Liver (tissue), 9 donors: Measurements from ENCODE around the gene CNOT10. TPM values are rescaled to one million over a fixed set of nuclear protein-coding genes. Genes with fewer than 3 reads are reported as not detected.

Experiments used
- DNase-seq: peaks from one replicate; pipeline ENCODE4 v3.0.0-alpha.2; 2017; ENCODE audit warnings: low spot score
- H3K27ac ChIP-seq, 2 donors: one replicate each; pipeline ENCODE4 v1.7.0; 2013; ENCODE audit warnings: inconsistent platforms in 2 of 2, low read length in 2 of 2, control low read depth in 1 of 2, low read depth in 1 of 2, mild to moderate bottlenecking in 1 of 2
- H3K27me3 ChIP-seq, 4 donors: one replicate each; pipeline versions ENCODE4 v1.6.1 to v1.7.0; 2013; ENCODE audit warnings: low read length in 3 of 4, inconsistent platforms in 1 of 4, mild to moderate bottlenecking in 1 of 4, moderate library complexity in 1 of 4; ENCODE audit not compliant: control insufficient read depth in 4 of 4, insufficient read depth in 4 of 4
- H3K36me3 ChIP-seq, 4 donors: one replicate each; pipeline versions ENCODE4 v1.6.1 to v1.7.0; 2013; ENCODE audit warnings: low read length in 3 of 4, mild to moderate bottlenecking in 3 of 4, low read depth in 1 of 4, moderate library complexity in 1 of 4; ENCODE audit not compliant: control insufficient read depth in 4 of 4, insufficient read depth in 3 of 4
- H3K4me1 ChIP-seq, 4 donors: one replicate each; pipeline versions ENCODE4 v1.6.1 to v1.7.0; 2013; ENCODE audit warnings: low read length in 3 of 4, mild to moderate bottlenecking in 3 of 4, moderate library complexity in 1 of 4; ENCODE audit not compliant: control insufficient read depth in 4 of 4, insufficient read depth in 4 of 4
- H3K4me3 ChIP-seq, 3 donors: one replicate each; pipeline versions ENCODE4 v1.6.1 to v1.7.0; 2013; ENCODE audit warnings: low read length in 3 of 3, control low read depth in 1 of 3, low read depth in 1 of 3, mild to moderate bottlenecking in 1 of 3
- H3K9ac ChIP-seq, 2 donors: one replicate each; pipeline ENCODE4 v1.7.0; 2013; ENCODE audit warnings: low read length in 2 of 2, mild to moderate bottlenecking in 2 of 2, moderate library complexity in 2 of 2, control low read depth in 1 of 2, low read depth in 1 of 2
- H3K9me3 ChIP-seq, 4 donors: one replicate each; pipeline versions ENCODE4 v1.6.1 to v1.7.0; 2013; ENCODE audit warnings: low read length in 3 of 4; ENCODE audit not compliant: control insufficient read depth in 4 of 4
- ATF3 ChIP-seq: IDR thresholded peaks from 2 replicates; pipeline ENCODE4 v1.6.1; 2016; ENCODE audit warnings: antibody characterized with exemption
- CTCF ChIP-seq: fragments of 150-350 bp; IDR thresholded peaks from 2 replicates; pipeline ENCODE4 v1.5.1; 2017; ENCODE audit warnings: improper control_type of control experiment, low read depth, low read length; ENCODE audit not compliant: missing input control
- EGR1 ChIP-seq, 2 donors: IDR thresholded peaks; 2 replicates each; pipeline ENCODE4 v1.6.1; 2016 to 2018; ENCODE audit warnings: antibody characterized with exemption in 2 of 2, low read depth in 2 of 2
- FOXA1 ChIP-seq: IDR thresholded peaks from 2 replicates; pipeline ENCODE4 v1.6.1; 2016; ENCODE audit warnings: antibody characterized with exemption
- FOXA2 ChIP-seq: IDR thresholded peaks from 2 replicates; pipeline ENCODE4 v1.6.1; 2016; ENCODE audit warnings: antibody characterized with exemption
- GABPA ChIP-seq, 2 donors: IDR thresholded peaks in 1 of 2; conservative IDR thresholded peaks in 1 of 2; 2 replicates each; pipeline ENCODE4 v1.6.1; 2016; ENCODE audit warnings: antibody characterized with exemption in 2 of 2, mild to moderate bottlenecking in 1 of 2, moderate library complexity in 1 of 2
- HNF4A ChIP-seq, 2 donors: conservative IDR thresholded peaks; 2 replicates each; pipeline ENCODE4 v1.6.1; 2016; ENCODE audit warnings: antibody characterized with exemption in 2 of 2, mild to moderate bottlenecking in 2 of 2
- HNF4G ChIP-seq: IDR thresholded peaks from 2 replicates; pipeline ENCODE4 v1.6.1; 2016; ENCODE audit warnings: antibody characterized with exemption
- JUND ChIP-seq, 2 donors: IDR thresholded peaks; 2 replicates each; pipeline ENCODE4 v1.6.1; 2016; ENCODE audit warnings: antibody characterized with exemption in 2 of 2
- MAX ChIP-seq: IDR thresholded peaks from 2 replicates; pipeline ENCODE4 v1.6.1; 2016; ENCODE audit warnings: antibody characterized with exemption
- NR2F2 ChIP-seq: IDR thresholded peaks from 2 replicates; pipeline ENCODE4 v1.6.1; 2016; ENCODE audit warnings: antibody characterized with exemption
- RAD21 ChIP-seq, 2 donors: IDR thresholded peaks; 2 replicates each; pipeline ENCODE4 v1.6.1; 2016; ENCODE audit warnings: antibody characterized with exemption in 2 of 2, mild to moderate bottlenecking in 2 of 2
- REST ChIP-seq: IDR thresholded peaks from 2 replicates; pipeline ENCODE4 v1.6.1; 2016; ENCODE audit warnings: antibody characterized with exemption, mild to moderate bottlenecking
- RXRA ChIP-seq, 2 donors: IDR thresholded peaks; 2 replicates each; pipeline ENCODE4 v1.6.1; 2017 to 2018; ENCODE audit warnings: antibody characterized with exemption in 2 of 2, mild to moderate bottlenecking in 1 of 2
- SP1 ChIP-seq: IDR thresholded peaks from 2 replicates; pipeline ENCODE4 v1.6.1; 2018; ENCODE audit warnings: antibody characterized with exemption, mild to moderate bottlenecking
- TAF1 ChIP-seq: conservative IDR thresholded peaks from 2 replicates; pipeline ENCODE4 v1.6.1; 2016; ENCODE audit warnings: antibody characterized with exemption, mild to moderate bottlenecking
- YY1 ChIP-seq: IDR thresholded peaks from 2 replicates; pipeline ENCODE4 v1.6.1; 2016; ENCODE audit warnings: antibody characterized with exemption, mild to moderate bottlenecking
- ZBTB33 ChIP-seq: IDR thresholded peaks from 2 replicates; pipeline ENCODE4 v1.6.1; 2016; ENCODE audit warnings: antibody characterized with exemption
- WGBS: extraction: QIAGEN DNeasy Blood & Tissue Kit; methylation state at CpG from one replicate; pipeline ENCODE4 v1.1.7; 2013; 5-methylcytosine and 5-hydroxymethylcytosine counted together
- polyA plus RNA-seq, 2 donors: library from polyadenylated mRNA; stranded (reverse) in 1 of 2; unstranded in 1 of 2; fragments of 200-250 nt in 1 of 2; fragments of >200 nt in 1 of 2; fragmentation: Nextera tagmentation in 1 of 2; extraction: Ambion mirVana in 1 of 2; gene quantifications; one replicate each; pipeline versions ENCODE4 v1.2.1 to v1.2.3, GENCODE V29; 2013 to 2015
- total RNA-seq, 2 donors: library from RNA; depleted of rRNA; stranded (reverse); fragments of >200 nt; gene quantifications; one replicate each; pipeline ENCODE4 v1.2.3, GENCODE V29; 2014
- donor health status: healthy.
- donor health status: healthy.
- donor health status: healthy.
- donor health status: healthy.
- donor health status: healthy.

Gene CNOT10
- total and polyA plus RNA-seq, 4 donors = 6.7 to 19.6 (median 11.1) TPM

- DNase-seq = no peak
- no peak for TF ChIP-seq FOXA2
- TF ChIP-seq ZBTB33 = no peak
- TF ChIP-seq YY1 = no peak
- TF ChIP-seq CTCF = no peak
- TF ChIP-seq JUND (IDR thresholded peaks at IDR 0.05) = no peak
- TF ChIP-seq REST = no peak
- no peak for TF ChIP-seq FOXA1
- TF ChIP-seq MAX = no peak
- no peak for TF ChIP-seq HNF4G
- no peak for TF ChIP-seq TAF1
- TF ChIP-seq NR2F2 = no peak
- TF ChIP-seq SP1 = no peak
- TF ChIP-seq RXRA (IDR thresholded peaks at IDR 0.05) = no peak
- TF ChIP-seq EGR1 (IDR thresholded peaks at IDR 0.05; ENCODE audit: low read depth in 2 of 2) = no peak
- no peak for TF ChIP-seq ATF3
- no peak for TF ChIP-seq HNF4A (conservative IDR thresholded peaks at IDR 0.05)
- WGBS = 77% methylated on average over 6 of the region's 6 CpGs
- Histone ChIP-seq H3K36me3 (peaks cover 0 to 1% (median 0%) of the 10 kb centered on the region in 4 donors), H3K27ac (no peak overlapping the region), H3K9me3 (no peaks in the 10 kb centered on the region), H3K4me1 (no peaks in the 10 kb centered on the region), H3K4me3 (no peak overlapping the region), H3K9ac (no peak overlapping the region), H3K27me3 (no peaks in the 10 kb centered on the region)
Observed at GRCh38 chr3:32700244-32700643, 15.3 kb downstream of the CNOT10 start.

GRCh38 chr3:32703491-32703972, 18.5 kb downstream of the CNOT10 start:
- TF ChIP-seq RXRA (IDR thresholded peaks at IDR 0.05) (no peak), GABPA (IDR thresholded peaks at IDR 0.05 in 1 of 2, conservative IDR thresholded peaks at IDR 0.05 in 1 of 2) (no peak), RAD21 (IDR thresholded peaks at IDR 0.05) (no peak), REST (no peak), TAF1 (no peak), HNF4A (conservative IDR thresholded peaks at IDR 0.05) (no peak)
- Histone ChIP-seq H3K9ac (no peak overlapping the region), H3K4me3 (no peak overlapping the region), H3K27ac (no peak overlapping the region), H3K36me3 (no peaks in the 10 kb centered on the region), H3K9me3 (no peaks in the 10 kb centered on the region), H3K27me3 (no peaks in the 10 kb centered on the region), H3K4me1 (no peaks in the 10 kb centered on the region)
- 75% methylated on average over 1 of the region's 1 CpG for WGBS
- DNase-seq = no peak
